Measurements from ENCODE around the gene DGCR8.

DGCR8 gene

DNA sequence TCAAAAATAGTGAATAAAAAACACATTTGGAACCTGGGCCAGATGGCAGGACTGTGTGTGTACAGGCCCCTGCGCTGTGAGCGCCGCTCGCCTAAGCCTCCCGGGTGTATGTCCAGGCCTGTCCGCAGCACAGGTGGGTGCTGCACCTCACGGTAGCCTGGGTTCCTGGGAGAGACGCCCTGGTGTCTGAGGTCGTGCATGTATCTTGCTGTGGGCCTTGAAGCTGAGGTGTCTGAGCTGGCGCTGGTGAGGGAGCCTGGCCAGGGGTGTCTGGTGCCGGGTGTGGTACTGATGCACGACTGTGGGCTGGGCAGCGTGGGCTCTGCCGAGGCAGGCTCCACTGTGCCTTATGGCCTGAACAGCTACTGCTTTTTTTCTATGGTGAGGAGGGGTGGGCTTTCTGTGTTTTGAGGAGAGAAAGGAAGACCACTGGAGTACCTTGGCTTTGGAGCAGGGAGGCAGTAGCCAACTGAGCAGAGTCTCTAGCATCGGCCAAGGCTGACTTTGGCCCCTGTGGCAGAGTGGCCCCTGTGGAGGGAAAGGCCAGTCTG, 47.4 kb downstream of the DGCR8 start:
- no peak for DNase-seq

GRCh38 chr22:20127869-20128618, 48.0 kb downstream of the DGCR8 start:
- DNase-seq, result no peak

DNA sequence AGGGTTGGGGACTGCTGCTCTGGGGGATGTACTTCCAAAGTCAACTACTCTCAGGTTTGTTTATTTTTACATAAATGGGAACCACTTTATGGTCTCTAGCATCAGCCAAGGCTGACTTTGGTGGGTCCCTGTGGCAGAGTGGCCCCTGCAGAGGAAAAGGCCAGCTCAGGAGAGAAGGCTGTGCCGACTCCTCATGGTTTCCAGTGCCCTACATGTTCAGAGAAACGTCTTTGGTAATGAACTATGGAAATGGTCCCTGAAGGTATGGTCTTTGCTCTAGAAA, 48.5 kb downstream of the DGCR8 start:
- no peak for DNase-seq

GRCh38 chr22:20128902-20129746, 49.1 kb downstream of the DGCR8 start:
- DNase-seq, result peak; percentile 37

DNA sequence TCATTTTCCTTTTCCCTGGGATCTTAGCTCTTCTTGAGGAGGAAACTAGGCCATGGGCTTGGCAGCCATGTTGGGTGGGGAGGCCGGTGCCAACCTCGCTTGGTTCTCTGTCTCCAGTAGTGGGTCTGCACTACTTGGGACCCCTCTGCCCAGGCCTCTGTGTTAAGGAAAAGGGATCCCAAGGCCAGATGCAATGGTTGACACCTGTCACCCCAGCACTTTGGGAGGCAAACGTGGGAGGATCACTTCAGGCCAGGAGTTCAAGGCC, 49.6 kb downstream of the DGCR8 start:
- DNase-seq, result no peak

DNA sequence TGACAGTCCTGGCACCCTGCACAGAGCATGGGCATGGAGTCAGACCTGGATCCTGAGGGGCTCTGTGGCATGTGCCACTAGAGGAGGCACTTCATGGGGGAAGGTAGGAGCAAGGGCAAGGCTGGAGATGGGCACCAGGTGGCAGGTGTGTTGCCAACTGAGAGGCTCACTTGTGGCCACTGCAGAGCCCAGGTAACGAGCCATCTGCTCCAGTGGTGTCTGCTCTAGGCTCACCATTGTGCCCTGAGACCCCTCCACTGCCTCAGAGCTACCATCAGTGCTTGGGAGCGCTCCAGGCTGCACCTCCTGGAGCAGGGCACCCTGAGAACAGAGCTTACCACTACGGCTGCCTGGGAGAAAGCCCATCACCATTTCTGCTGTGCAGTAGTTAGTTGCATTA, 50.3 kb downstream of the DGCR8 start:
- no peak for DNase-seq

DNA sequence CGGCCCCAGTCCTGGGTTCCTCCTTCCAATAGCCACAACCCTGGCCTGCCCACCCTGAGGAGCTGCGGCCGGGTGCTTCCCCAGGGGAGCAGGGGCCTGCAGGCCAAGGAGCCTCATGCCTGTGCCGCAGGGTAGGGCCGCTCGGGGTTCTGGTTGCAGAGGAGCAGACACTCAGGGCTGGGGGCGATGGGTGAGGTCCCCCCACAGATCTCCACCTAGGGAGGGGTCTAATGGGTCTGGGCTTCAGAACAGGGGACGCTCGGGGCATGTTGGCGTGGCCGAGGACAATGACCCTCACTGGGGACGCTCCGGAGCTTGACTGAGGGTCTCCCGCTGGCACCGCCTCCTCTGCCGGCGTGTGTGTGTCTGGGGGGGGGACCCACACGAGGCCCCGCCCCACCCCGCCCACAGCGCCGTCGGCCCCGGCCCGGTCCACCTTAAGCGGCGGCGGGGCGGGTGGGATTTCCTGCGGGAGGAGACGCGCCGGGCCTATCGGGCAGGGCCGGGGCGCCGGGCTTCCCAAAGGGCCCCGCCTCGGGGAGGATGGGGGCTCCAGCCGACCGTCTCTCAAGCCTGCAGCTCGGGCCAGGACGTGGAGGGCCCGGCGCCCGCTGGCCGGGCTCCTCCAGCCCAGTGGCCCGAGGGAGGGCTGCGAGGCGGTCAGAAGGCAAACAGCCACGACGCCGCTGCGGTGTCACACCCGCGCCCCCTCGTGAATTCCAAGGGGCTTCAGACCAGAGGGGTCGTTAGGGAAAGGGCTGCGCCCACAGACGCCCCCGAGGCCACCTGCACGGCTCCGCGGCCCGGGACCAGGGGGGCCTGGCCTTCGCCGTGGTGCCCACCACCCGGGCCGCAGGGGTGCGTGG, 50.9 kb downstream of the DGCR8 start:
- peak; percentile 78 for DNase-seq

DNA sequence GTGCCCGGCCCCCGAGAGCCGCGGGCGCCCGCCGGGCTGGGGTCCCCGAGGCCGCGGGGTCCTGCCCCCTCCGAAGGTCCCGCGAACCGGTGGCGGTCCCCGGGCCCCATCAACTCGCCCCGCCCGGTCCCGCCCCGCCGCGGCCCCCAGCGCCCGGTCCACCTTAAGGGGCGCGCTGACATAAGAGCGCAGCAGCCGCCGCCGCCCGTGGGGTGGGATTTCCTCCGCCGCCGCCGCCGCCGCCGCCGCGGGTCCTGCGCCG, 51.5 kb downstream of the DGCR8 start, which contains the start of gene ZDHHC8:
Gene ZDHHC8 (plus strand): TSS at position 208 of the 262 bp plus-strand sequence. CDS start 144 bp downstream, outside the sequence.
- peak; percentile 36 for DNase-seq

DNA sequence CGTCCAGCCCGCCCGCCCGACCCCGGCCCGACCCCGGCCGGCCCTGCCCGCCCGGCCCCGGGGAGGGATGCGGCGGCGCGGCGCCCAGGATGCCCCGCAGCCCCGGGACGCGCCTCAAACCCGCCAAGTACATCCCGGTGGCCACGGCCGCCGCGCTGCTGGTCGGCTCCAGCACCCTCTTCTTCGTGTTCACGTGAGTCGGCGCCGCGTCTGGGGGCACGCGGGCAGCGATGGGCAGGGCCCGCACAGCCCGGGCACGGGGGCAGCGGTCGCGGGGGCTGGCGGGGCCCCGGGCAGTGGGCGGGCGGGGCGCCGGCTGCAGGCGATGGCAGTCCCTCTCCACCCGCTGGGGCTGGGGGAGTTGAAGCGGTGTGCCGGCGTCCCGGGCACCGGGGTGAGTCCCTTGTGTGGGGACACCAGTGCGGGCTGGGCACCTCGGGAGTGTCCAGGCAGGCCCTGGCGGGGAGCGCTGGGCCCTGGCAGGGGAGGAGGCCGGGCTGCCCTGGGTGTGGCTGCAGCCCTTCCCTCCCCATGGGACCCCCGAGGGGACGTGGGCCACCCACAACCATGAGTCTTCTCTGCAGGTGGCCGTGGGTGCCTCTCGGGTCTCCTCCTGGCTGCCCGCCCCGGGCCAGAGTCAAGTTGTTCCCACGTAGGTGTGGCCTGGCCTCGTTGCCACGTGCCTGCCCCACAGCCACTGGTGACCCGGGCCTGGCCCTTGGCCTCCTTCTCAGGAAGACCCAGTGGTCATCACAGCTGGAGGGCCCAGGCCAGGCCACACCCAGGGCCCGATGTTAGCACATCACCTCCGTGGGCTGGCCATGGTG, 52.0 kb downstream of the DGCR8 start:
- DNase-seq, result no peak

DNA sequence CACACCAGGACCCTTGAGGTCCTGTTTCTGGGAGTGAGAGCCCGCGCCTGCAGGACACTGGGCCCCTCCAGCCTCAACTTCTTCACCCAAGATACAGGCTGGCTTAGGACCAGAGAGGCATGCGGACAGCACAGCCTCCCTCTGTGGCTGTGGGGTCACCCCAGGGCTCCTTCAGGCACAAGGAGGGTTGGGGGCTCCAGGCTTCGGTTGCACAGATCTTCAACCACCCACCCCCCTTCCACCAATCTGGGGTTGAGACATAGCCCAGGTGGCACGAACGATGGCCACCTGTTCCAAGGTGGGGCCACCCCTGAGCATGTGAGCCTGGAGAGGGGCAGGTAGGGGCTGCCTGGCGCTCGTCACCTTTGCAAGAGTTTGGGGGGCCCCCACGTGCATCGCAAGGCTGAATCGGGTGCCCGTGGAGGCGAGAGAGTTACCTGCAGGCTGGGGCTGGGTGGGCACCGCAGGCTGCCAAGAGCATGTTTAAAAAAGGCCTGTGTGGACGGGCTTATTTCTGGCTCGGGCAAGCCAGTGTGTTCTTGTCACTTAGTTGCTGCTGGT, 52.7 kb downstream of the DGCR8 start:
- DNase-seq, result no peak

- DNase-seq, result no peak
Observed at GRCh38 chr22:20133930-20134549, 54.0 kb downstream of the DGCR8 start.

DNA sequence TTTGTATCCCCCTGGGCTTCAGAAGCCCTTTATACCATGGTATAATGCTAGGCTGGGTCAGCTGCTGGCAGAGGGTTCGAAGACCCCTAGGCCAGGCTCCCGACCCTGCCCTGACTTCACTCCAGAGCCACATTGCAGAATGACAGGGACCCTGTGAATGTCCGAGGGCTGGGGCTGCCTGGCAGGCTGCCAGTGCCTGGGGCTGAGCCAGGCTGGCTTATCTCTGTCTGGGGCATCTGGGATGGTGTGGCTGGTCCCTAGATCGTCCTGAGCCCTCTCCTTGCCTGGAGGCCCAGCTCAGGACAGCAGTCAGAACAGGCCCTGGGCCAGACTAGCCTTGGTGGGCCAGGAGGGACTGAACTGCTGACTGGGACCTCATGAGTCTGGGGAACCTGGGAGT, 55.2 kb downstream of the DGCR8 start:
- DNase-seq, result no peak

DNA sequence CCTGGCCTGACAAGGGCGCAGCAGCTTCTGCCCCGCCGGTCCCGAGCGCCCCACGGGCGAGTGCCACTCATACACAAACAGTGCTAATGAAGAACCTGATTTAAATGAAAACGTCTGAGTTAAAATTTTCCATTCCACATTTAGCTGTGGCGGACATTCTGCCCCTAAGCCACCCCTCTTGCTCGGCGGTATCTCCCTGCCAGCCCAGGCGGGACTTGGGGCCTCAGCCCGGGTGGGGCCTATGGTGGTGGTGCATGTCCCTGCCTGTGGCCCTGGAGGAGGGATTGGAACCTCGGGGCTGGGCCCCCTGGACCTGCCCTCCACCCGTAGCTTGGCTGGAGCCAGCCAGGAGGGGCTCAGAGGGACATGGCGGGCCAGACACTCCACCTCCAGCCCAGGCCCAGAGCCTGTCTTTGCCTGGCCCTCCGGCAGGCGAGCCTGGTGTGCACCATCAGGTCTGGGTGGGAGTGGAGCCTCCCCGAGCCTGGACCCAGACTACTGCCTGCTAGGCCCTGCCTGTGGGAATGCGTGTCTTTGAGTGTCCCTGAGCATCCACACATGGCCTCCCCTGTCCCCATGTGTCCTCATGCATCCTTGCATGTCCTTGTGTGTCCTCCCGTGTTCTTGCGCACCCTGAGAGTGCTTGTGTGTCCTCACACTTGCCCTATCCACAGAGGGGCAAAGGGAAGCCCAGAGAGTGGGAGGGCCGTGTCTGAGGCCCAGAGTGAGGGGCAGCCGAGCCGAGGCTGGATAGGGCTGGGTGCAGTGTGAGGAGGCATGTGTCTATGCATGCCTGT, 56.0 kb downstream of the DGCR8 start:
- no peak for DNase-seq

- no peak for DNase-seq
Observed at GRCh38 chr22:20136603-20136873, 56.5 kb downstream of the DGCR8 start.

- DNase-seq, result no peak
Observed at GRCh38 chr22:20137113-20137512, 57.1 kb downstream of the DGCR8 start.

- DNase-seq, result no peak
Observed at GRCh38 chr22:20137671-20138416, 57.8 kb downstream of the DGCR8 start.

- DNase-seq, result peak; percentile 16
Observed at GRCh38 chr22:20138417-20138738, 58.3 kb downstream of the DGCR8 start.

- no peak for DNase-seq
Observed at GRCh38 chr22:20138868-20139267, 58.8 kb downstream of the DGCR8 start.

DNA sequence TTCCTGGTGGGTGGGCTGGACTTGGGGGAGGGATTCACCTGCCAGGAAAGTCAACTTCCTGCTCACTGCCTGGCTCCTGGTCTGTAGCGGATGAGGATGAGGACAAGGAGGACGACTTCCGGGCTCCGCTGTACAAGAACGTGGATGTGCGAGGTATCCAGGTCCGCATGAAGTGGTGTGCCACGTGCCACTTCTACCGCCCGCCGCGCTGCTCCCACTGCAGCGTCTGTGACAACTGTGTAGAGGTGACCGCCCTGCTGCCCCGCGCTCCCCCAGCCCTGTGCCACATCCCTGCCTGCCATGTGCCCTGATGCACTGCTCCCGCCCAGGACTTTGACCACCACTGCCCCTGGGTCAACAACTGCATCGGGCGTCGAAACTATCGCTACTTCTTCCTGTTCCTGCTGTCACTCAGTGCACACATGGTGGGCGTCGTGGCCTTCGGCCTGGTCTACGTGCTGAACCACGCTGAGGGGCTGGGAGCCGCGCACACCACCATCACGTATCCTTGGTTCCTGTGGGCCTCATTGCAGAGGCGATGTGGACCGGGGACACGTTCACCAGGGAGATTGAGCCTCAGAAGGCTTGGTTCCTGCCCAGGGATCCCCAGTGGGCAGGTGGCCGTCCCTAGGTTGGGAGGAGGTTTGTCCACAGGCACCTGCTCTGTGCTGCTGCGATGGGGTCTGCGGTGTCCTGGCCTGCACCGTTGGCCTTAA, 59.5 kb downstream of the DGCR8 start:
- no peak for DNase-seq

GRCh38 chr22:20140107-20140445, 60.0 kb downstream of the DGCR8 start:
- no peak for DNase-seq

All from fibroblast of skin of right biceps (primary cell).